Measurements from ENCODE around the gene ATN1. TPM values are rescaled to one million over a fixed set of nuclear protein-coding genes. Genes with fewer than 3 reads are reported as not detected.

ATN1 gene
- total RNA-seq, 1 donor = 25.0 TPM

GRCh38 chr12:6956021-6956727 is 28.4 kb downstream of the ATN1 start:
- peak in 1 of 3 donors; percentile 49 for DNase-seq (ENCODE audit: low read depth in 2 of 3, low spot score in 2 of 3)

- no peak for DNase-seq (ENCODE audit: low read depth in 2 of 3, low spot score in 2 of 3)
These were observed 29.5 kb downstream of the ATN1 start for GRCh38 chr12:6957151-6957701.

GRCh38 chr12:6957741-6958608 is 30.2 kb downstream of the ATN1 start:
- no peak for DNase-seq (ENCODE audit: low read depth in 2 of 3, low spot score in 2 of 3)

- no peak for DNase-seq (ENCODE audit: low read depth in 2 of 3, low spot score in 2 of 3)
These were observed 30.9 kb downstream of the ATN1 start for GRCh38 chr12:6958609-6959057.

- peak in 2 of 3 donors; percentile 75 to 89 for DNase-seq (ENCODE audit: low read depth in 2 of 3, low spot score in 2 of 3)
These were observed 31.5 kb downstream of the ATN1 start for GRCh38 chr12:6959058-6959804.

DNA sequence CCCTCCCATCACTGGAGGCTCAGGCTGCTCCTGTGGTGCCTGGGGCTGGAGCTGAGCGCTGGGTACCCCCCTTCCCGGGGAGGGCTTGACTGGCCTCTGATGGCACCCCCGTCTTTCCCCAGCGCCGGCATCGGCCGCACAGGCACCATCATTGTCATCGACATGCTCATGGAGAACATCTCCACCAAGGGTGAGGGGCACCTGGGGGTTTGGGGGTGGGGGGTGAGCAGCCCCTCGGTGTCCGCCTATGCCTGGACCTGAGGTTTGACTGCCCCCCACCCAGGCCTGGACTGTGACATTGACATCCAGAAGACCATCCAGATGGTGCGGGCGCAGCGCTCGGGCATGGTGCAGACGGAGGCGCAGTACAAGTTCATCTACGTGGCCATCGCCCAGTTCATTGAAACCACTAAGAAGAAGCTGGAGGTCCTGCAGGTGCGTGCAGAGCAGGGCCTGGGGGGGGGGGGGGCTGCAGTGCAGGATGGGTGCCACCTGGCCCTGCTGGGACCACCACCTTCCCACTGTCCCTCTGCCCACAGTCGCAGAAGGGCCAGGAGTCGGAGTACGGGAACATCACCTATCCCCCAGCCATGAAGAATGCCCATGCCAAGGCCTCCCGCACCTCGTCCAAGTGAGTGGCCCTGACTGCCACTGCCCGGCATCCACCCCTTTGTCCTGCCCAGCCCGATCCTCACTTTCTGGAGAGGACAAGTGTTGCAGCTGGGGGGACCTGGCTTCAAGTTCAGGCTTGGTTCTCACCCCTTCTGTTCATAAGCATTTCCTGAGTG is 32.2 kb downstream of the ATN1 start:
- DNase-seq (ENCODE audit: low read depth in 2 of 3, low spot score in 2 of 3) = no peak

DNA sequence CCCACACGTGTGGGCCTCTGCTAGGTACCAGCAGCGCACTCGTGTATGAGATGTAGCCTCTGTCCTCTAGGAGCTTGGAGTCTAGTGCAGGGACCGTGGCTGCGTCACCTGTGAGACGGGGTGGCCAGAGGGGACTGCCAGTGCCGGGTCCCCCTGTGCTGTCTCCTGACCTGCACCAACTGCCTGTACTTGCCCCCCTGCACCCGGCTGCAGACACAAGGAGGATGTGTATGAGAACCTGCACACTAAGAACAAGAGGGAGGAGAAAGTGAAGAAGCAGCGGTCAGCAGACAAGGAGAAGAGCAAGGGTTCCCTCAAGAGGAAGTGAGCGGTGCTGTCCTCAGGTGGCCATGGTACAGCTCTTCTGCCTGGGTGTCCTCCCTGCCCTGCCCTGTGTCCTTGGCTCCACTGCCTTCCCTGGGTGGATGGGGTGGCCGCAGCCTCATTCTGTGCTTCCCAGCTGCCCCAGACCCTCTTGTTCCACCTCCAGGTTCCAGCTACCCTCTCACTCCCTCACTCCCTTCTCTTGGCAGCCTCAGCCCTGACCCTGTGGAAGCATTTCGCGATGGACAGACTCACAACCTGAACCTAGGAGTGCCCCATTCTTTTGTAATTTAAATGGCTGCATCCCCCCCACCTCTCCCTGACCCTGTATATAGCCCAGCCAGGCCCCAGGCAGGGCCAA is 33.0 kb downstream of the ATN1 start:
- no peak for DNase-seq (ENCODE audit: low read depth in 2 of 3, low spot score in 2 of 3)

DNA sequence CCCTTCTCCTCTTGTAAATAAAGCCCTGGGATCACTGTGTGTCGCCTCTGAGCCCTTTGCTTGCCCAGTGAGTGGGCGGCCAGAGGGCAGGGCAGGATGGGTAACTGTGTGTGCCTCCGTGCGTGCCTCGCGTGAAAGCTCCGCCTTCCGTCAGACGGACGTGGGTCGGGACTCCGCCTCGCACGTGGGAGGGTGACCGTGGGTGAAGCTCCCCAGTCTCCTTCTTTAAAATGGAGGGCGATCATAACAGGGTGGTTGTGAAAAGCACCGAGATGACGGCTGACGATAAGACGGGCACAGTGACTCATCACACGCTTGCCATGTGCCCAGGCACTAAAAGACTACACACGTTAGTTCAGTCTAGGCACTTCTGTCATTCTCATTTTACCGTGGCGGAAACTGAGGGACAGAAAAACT is 33.5 kb downstream of the ATN1 start:
- peak; percentile 74 to 76 (median 75) for DNase-seq (ENCODE audit: low read depth in 2 of 3, low spot score in 2 of 3)

GRCh38 chr12:6961695-6962284 is 34.0 kb downstream of the ATN1 start:
- DNase-seq (ENCODE audit: low read depth in 2 of 3, low spot score in 2 of 3) = peak in 2 of 3 donors; percentile 70 to 86

- no peak for DNase-seq (ENCODE audit: low read depth in 2 of 3, low spot score in 2 of 3)
These were observed 34.7 kb downstream of the ATN1 start for GRCh38 chr12:6962285-6963015.

DNA sequence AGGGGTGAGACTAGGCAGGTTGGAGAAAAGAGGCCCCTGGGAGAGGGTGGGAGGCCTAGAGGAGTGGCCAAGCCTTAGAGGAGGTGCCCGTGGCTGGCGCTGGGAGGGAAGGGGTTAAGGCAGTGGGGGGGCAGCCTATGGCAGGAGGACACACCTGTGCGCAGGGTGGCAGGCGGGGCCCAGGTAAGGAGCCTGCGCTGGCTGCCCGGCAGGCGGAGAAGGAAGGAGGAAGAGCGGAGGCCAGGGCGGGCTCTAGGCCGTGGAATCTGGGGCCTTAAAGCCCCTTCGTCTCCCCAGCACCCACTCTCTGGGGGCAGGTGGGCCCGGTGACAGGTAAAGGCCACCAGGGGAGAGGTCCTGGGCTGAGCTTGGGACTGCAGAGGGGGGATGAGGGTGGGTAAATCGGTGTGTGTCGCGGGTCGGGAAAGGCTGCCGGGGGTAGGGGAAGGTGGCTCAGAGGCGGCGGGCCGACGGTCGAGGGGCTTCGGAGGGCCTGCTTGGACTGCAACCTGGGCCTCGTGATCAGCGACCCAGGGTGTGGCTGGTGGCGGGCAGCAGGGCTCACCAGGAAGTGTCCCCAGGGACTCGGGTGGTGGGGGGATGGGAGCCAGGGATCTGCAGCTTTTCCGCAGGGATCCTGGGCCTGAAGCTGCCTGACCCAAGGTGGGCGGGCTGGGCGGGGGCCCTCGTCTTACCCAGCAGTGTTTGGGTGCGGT is 35.4 kb downstream of the ATN1 start:
- no peak for DNase-seq (ENCODE audit: low read depth in 2 of 3, low spot score in 2 of 3)

DNA sequence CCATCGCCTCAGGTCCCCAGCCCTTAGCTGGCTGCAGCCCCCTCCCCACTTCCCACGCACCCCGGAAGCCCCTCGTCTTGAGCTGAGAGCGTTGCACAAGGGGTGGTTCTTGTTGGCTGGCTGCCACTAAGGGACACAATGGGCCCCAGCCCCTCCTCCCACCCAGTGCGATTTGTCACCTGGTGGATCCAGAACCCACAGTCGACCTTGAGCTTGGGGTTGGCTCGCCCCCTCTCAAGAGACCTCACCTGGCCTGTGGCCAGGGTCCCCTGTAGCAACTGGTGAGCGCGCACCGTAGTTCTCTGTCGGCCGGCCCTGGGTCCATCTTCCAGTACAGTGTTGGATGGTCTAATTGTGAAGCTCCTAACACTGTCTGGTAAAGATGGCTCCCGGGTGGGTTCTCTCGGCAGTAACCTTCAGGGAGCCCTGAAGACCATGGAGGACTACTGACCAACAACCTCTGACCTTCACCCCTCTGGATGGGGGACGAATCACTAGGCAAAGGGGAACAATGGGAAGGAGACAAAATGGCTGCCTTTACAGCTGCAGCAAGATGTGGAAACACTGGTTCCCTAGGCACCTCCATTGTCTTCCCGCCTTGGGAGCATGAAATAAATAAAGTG is 36.1 kb downstream of the ATN1 start:
- DNase-seq (ENCODE audit: low read depth in 2 of 3, low spot score in 2 of 3) = no peak

GRCh38 chr12:6964605-6965025 is 36.9 kb downstream of the ATN1 start:
- DNase-seq (ENCODE audit: low read depth in 2 of 3, low spot score in 2 of 3) = no peak

DNA sequence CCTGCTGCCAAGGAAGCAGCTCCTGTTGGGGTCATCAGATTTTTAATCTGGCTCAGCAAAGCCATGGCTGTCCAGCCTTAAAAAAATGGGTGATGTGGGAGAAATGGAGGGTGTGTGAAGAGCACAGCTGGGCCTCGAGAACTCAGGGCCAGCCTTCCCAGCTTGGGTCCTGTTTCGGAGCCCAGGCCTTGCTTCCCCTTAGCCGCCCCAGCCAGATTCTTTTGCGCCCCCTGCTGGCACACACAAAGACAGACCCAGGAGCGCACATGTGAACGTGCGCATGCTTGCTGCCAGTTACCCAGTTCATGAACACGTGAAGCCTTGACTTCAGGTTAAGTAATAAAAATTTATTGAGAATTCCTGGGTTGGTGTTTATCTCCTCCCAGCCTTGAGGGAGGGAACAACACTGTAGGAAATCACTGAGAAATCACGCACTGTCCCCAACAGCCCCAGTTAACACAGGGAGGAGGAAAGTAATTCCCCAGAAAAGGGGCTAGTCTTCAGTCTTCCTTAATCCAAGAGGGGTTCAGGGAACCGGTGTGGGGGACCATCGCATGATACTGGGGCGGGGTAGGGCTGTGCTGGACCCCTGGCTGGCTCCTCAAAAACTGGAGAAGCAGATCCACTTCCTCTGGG is 37.4 kb downstream of the ATN1 start:
- peak; percentile 86 to 94 (median 89) for DNase-seq (ENCODE audit: low read depth in 2 of 3, low spot score in 2 of 3)

DNA sequence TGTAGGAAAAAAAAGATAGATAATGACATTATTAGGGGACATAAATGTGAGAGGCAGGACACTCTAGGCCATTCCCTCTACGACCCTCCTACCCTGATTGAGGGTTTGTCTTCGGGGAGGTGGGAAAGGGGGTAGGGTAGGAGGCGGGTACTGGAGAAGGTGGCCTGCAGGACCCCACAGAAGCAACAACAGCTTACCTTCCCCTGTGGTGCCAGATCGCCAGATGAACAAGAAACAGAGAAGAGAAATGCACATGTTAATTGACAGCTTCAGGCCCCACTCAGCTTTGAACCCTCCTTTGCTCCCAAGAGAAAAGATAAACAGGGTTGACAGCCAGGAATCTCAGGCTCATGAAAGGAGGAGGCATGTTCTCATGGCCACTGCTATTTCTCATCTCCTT is 38.0 kb downstream of the ATN1 start:
- no peak for DNase-seq (ENCODE audit: low read depth in 2 of 3, low spot score in 2 of 3)

DNA sequence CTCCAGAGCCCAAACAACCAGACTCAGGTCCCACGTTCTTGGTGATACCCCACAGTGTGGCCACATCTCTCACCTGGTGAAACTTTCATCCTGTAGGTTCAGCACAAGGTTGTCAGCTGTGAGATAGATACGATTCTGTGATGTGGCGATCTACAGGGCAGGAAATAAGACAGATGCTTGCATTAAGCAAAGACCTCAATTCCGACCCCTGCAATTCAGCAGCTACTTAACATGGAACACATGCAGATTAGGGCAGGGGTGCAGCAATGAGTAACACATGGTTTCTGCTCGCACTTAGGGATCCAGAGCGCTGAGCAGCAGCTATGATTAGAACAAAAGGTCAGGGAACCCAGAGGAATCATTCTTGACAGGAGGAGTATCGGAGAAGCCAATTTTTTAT is 38.6 kb downstream of the ATN1 start:
- no peak for DNase-seq (ENCODE audit: low read depth in 2 of 3, low spot score in 2 of 3)

DNA sequence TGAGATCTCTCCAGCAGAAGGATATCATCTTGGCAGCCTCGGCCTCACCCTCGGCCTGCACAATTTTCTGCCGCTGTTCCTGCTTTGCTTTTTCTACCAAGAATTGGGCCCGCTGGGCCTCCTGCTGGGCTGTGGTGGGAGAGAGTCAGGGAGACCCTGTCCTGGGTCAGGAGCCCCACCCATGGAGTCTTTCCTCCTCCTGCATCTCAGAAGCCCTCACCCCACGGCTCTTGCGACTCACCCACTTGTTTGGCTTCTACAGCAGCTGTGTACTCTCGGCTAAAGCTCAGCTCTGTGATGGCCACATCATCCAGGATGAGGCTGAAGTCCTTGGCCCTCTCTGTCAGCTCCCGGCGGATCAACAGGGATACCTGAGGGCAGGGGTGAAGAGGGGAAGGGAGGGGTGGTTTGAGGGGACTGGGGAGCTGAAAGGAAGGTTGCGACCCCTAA is 39.9 kb downstream of the ATN1 start:
- DNase-seq (ENCODE audit: low read depth in 2 of 3, low spot score in 2 of 3) = no peak
